Uterus (tissue), 2 donors: ENCODE data around the gene APBA3.

Experiments
- CTCF ChIP-seq, 4 experiments: fragments of 200-600 bp in 2 of 4; fragments of 450-650 bp in 2 of 4; sonication (generic) in 2 of 4; IDR thresholded peaks; one replicate each; pipeline ENCODE4 v1.5.1; 2016 to 2019; ENCODE audit warnings: antibody characterized with exemption in 4 of 4, mild to moderate bottlenecking in 2 of 4, moderate library complexity in 1 of 4
- POLR2A ChIP-seq, 2 donors: fragments of 450-650 bp; IDR thresholded peaks; one replicate each; pipeline ENCODE4 v1.6.1; 2016; ENCODE audit warnings: antibody characterized with exemption in 2 of 2, mild to moderate bottlenecking in 1 of 2, moderate library complexity in 1 of 2

- TF ChIP-seq CTCF (IDR thresholded peaks at IDR 0.05) (no peak), POLR2A (IDR thresholded peaks at IDR 0.05) (no peak)
Observed at GRCh38 chr19:3721887-3722442, 39.5 kb downstream of the APBA3 start.
